ENCODE measurements around the gene WBP2NL.

- TF ChIP-seq CTCF (IDR thresholded peaks at IDR 0.05) (no peak), POLR2A (IDR thresholded peaks at IDR 0.05) (no peak)
Observed at GRCh38 chr22:42056757-42057511, 58.3 kb downstream of the WBP2NL start.
